ENCODE measurements around the gene TMEM9B. TPM values are rescaled to one million over a fixed set of nuclear protein-coding genes. Genes with fewer than 3 reads are reported as not detected.

TMEM9B gene
- total RNA-seq, 1 experiment from 2014 or later, result 29.6 TPM

GRCh38 chr11:8928981-8929615, 35.1 kb downstream of the TMEM9B start:
- Mint-ChIP-seq H3K4me3 (ENCODE audit: unreplicated experiment) (no peak overlapping the region), H3K36me3 (ENCODE audit: insufficient read depth, unreplicated experiment) (no peaks in the 10 kb centered on the region), H3K27me3 (ENCODE audit: insufficient read depth, unreplicated experiment) (no peaks in the 10 kb centered on the region), H3K4me1 (ENCODE audit: low read depth, unreplicated experiment) (no peaks in the 10 kb centered on the region), H3K27ac (ENCODE audit: unreplicated experiment) (no peak overlapping the region), H3K9me3 (ENCODE audit: unreplicated experiment) (no peaks in the 10 kb centered on the region)
- ChIA-PET POLR2A (no interaction called here), CTCF (no interaction called here)
- no peak for TF ChIP-seq CTCF (IDR thresholded peaks at IDR 0.05; ENCODE audit: insufficient read depth in 1 of 2, low read depth in 1 of 2, low read length in 1 of 2, severe bottlenecking in 1 of 2, unreplicated experiment in 1 of 2)
- no TSS peak for BruUV-seq (replicated peaks)
- Histone ChIP-seq H3K4me3 (ENCODE audit: low read depth, low read length) (no peak overlapping the region), H3K36me3 (ENCODE audit: control insufficient read depth, insufficient read depth, low read length) (no peaks in the 10 kb centered on the region), H3K27me3 (replicated peaks; ENCODE audit: control insufficient read depth, insufficient read depth, low read length) (no peaks in the 10 kb centered on the region), H3K4me1 (peaks cover 14% of the 10 kb centered on the region), H3K9me3 (no peaks in the 10 kb centered on the region)
- intact Hi-C loops (cut with micrococcal nuclease; ENCODE audit: unreplicated experiment), result no loop called here
- DNase-seq, result no peak

DNA sequence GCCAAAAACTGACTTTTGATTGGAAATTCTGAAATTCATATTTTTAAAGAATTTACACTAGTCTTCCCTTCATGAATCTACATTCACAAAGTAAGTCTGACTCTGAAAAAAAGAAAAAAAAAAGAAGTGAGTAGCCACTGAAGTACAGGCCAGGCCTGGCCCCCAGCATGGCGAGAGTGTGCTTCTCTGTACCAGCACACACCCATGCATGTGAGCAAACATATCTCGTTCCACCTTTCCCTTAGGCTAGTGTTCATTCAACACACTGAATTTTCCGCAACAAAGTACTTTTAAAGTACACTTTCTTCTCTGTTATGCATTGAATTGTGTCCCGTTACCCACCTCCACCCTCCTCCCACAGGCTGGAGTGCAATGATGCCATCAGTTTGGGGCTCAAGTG, 36.0 kb downstream of the TMEM9B start:
- Mint-ChIP-seq H3K27ac (ENCODE audit: unreplicated experiment) (no peak overlapping the region), H3K27me3 (ENCODE audit: insufficient read depth, unreplicated experiment) (no peaks in the 10 kb centered on the region), H3K36me3 (ENCODE audit: insufficient read depth, unreplicated experiment) (no peaks in the 10 kb centered on the region), H3K4me1 (ENCODE audit: low read depth, unreplicated experiment) (no peaks in the 10 kb centered on the region), H3K9me3 (ENCODE audit: unreplicated experiment) (no peaks in the 10 kb centered on the region), H3K4me3 (ENCODE audit: unreplicated experiment) (no peak overlapping the region)
- CTCF ChIA-PET, result no interaction called here
- no peak for DNase-seq
- intact Hi-C loops (cut with micrococcal nuclease; ENCODE audit: unreplicated experiment), result no loop called here
- Histone ChIP-seq H3K4me1 (peaks cover 5% of the 10 kb centered on the region; the same call in 1 of the 2 replicates), H3K9me3 (no peaks in the 10 kb centered on the region), H3K4me3 (ENCODE audit: low read depth, low read length) (no peak overlapping the region), H3K27me3 (replicated peaks; ENCODE audit: control insufficient read depth, insufficient read depth, low read length) (no peaks in the 10 kb centered on the region), H3K36me3 (ENCODE audit: control insufficient read depth, insufficient read depth, low read length) (no peaks in the 10 kb centered on the region)
- POLR2A ChIA-PET, result no interaction called here
- no peak for TF ChIP-seq CTCF (IDR thresholded peaks at IDR 0.05; ENCODE audit: insufficient read depth in 1 of 2, low read depth in 1 of 2, low read length in 1 of 2, severe bottlenecking in 1 of 2, unreplicated experiment in 1 of 2)
- no TSS peak for BruUV-seq (replicated peaks)

- no peak overlapping the region for H3K4me3 Mint-ChIP-seq (ENCODE audit: unreplicated experiment)
Measured at GRCh38 chr11:8927233-8927632, 37.0 kb downstream of the TMEM9B start.

More at GRCh38 chr11:8927233-8927632, 37.0 kb downstream of the TMEM9B start:
- POLR2A ChIA-PET, result no interaction called here
- no peak overlapping the region for H3K27ac Mint-ChIP-seq (ENCODE audit: unreplicated experiment)
- Histone ChIP-seq H3K36me3 (ENCODE audit: control insufficient read depth, insufficient read depth, low read length) (no peaks in the 10 kb centered on the region), H3K4me3 (ENCODE audit: low read depth, low read length) (no peak overlapping the region), H3K27me3 (replicated peaks; ENCODE audit: control insufficient read depth, insufficient read depth, low read length) (no peaks in the 10 kb centered on the region), H3K9me3 (no peaks in the 10 kb centered on the region), H3K4me1 (peaks cover 4% of the 10 kb centered on the region; the same call in 1 of the 2 replicates)
- H3K4me1 Mint-ChIP-seq (ENCODE audit: low read depth, unreplicated experiment), result no peaks in the 10 kb centered on the region
- intact Hi-C loops (cut with micrococcal nuclease; ENCODE audit: unreplicated experiment), result no loop called here
- BruUV-seq (replicated peaks), result no TSS peak
- CTCF ChIA-PET, result no interaction called here
- no peak for TF ChIP-seq CTCF (IDR thresholded peaks at IDR 0.05; ENCODE audit: insufficient read depth in 1 of 2, low read depth in 1 of 2, low read length in 1 of 2, severe bottlenecking in 1 of 2, unreplicated experiment in 1 of 2)
- DNase-seq, result no peak
- no peaks in the 10 kb centered on the region for H3K36me3 Mint-ChIP-seq (ENCODE audit: insufficient read depth, unreplicated experiment)
- H3K9me3 Mint-ChIP-seq (ENCODE audit: unreplicated experiment), result no peaks in the 10 kb centered on the region
- no peaks in the 10 kb centered on the region for H3K27me3 Mint-ChIP-seq (ENCODE audit: insufficient read depth, unreplicated experiment)

Data from Caco-2 (cell line).